Activated naive CD4-positive, alpha-beta T cell treated with Interleukin-2 at 50 U/mL for 16 hours (primary cell): ENCODE data around the gene PRR20E.
"Not testable (repeated sequence)": the region's sequence is repeated elsewhere in the genome, so short reads cannot be mapped to it uniquely, and the experiment has no call there.

Source experiments
- DNase-seq: peaks from one replicate; pipeline ENCODE4 v3.0.0-alpha.2; 2020

PRR20E gene

DNA sequence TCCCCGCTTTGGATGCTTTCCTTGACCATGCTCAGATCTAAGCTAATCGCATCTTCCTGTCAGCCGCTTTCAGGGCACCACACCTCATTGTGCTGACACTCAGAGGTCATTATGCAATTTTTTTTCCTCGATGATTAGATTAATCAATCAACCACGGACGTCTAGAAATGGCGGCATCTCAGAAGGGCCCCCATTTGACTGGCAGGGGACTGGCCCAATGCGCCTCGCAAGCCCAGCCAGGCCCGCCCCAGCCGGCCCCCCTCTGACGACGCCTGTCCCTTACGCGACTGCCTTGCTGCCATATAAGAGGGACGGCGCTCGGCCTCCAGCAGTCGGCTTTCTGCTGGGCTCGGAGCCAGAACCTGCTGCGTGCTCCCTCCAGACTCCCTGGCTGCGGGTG lies at the start of gene PRR20E:
Gene PRR20E (plus strand): TSS at position 301 of the 400 bp plus-strand sequence. CDS start 387 bp downstream, outside the sequence.
- not testable (repeated sequence) for DNase-seq

DNA sequence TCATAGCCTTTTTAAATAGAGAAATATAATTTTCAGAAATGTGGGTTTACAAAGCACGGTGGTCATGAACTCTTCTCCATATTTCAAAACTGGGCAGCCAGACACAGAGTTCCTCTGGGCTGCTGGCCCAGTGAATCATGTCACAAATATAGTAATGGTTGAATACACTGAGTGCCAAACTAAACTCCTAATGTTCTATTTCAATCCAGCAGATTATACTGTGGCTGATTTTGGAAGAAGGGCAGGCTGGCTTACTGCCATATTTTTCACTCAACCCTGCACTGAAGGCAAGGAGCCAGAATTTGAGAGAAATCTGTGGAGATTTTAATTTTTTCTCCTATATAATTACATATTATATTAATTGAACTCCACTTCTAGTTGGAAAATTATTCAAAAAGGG lies 43.3 kb upstream of the PRR20E start:
- DNase-seq, result no peak

DNA sequence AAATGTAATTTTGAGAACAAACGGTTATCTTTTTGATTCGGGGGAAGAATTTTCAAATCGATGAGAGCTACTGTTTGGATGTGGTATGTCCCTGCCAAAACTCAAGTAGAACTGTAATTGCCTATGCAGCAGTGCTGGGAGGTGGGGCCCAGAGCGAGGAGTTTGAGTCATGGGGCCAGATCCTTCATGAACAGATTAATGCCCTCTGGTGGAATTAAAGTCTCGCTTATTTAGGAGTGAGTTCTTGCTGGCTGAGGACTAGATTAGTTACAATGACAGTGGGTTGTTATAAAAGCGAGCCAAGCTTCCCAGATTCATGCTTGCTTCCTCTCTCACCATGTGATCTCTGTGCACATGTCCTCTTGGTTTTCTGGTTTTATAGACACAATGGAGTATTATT lies 38.1 kb upstream of the PRR20E start:
- DNase-seq, result no peak

DNA sequence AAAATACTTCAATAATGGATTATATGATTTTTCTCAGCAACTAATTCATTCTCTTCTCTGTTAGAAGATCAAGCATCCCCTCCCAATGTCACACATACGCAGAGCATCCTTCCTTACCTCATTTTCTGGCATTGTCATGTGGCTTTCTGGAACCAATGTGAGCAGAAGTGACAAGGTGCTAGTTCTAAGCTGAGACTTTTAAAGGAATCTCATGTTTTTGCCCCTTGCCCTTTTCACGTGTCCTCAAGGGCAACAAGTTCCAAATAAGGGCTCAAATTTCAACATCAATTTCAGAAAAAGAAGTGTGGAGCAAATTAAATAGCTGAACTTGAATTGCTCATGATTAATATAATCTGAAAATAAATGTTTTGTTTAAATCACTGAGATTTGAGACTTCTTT lies 30.9 kb upstream of the PRR20E start:
- no peak for DNase-seq

DNA sequence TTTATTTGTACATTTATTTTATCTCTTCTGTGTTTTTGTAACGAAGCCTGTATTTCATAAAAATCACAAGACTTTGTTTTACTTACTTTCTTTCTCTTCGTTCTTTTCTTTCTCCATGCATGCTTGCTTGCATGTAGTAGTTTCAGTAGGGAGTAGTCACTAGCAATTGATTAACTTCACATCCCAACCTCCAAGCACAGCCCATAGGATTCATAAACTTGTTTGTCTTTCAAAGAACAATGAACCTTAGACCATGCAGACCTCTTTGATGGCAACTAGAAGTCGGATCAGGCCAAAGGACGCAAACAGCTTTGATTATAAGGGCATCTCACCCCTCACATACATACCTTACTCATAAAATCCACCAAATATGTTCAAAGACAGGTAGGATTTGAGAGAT lies 29.4 kb upstream of the PRR20E start:
- no peak for DNase-seq

DNA sequence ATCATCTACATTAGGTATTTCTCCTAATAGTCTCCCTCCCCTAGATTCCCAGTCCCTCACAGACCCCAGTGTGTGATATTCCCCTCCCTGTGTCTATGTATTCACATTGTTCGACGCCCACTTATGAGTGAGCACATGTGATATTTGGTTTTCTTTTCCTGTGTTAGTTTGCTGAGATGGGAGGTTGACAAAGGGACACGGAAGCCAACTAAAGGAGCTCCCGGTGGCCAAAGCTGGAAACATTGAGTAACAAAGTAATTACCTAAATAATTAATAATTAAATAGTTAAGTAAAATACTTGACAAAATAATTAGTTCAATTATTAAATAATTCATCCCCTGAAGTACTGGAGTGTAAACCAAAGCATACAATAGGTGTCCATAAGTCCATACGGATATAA lies 28.0 kb upstream of the PRR20E start:
- no peak for DNase-seq

DNA sequence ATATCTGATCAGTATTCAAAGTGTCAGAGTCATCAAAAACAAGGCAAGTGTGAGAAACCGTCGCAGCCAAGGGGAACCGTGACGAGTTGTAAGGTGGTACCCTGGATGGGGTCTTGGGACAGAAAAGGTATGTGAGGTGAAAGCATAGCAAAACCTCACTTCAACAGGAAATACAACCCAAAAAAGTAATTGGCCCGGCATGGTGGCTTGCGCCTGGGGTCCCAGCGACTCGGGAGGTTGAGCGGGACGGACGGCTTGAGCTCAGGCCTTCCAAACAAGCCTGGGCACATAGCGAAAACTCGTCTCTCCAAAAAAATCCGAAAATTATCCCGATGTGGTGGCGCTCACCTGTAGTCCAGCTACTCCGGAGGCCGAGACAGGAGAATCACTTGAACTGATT lies 27.2 kb upstream of the PRR20E start:
- DNase-seq, result not testable (repeated sequence)

DNA sequence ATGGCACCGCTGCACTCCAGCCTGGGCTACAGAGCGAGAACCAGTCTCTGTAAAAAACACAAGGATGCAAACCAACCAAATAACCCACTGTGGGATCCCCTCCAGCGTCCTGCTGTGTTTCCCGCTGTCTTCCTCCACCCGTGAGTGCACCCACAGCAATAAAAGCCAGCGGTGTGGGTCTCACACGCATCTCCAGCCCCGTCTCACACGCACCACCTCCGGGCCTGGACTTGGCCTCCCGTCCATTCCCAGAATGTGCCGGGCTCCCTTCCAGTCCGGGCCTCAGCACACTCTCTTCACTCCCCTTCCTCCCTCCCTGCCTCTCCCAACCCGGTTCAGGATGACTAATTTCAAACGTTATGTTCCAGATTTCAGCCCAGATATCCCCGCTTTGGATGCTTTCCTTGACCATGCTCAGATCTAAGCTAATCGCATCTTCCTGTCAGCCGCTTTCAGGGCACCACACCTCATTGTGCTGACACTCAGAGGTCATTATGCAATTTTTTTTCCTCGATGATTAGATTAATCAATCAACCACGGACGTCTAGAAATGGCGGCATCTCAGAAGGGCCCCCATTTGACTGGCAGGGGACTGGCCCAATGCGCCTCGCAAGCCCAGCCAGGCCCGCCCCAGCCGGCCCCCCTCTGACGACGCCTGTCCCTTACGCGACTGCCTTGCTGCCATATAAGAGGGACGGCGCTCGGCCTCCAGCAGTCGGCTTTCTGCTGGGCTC lies 26.6 kb upstream of the PRR20E start, which contains the start of gene PRR20A:
Gene PRR20A (plus strand): TSS at position 684 of the 734 bp plus-strand sequence. CDS start 387 bp downstream, outside the sequence.
- not testable (repeated sequence) for DNase-seq

DNA sequence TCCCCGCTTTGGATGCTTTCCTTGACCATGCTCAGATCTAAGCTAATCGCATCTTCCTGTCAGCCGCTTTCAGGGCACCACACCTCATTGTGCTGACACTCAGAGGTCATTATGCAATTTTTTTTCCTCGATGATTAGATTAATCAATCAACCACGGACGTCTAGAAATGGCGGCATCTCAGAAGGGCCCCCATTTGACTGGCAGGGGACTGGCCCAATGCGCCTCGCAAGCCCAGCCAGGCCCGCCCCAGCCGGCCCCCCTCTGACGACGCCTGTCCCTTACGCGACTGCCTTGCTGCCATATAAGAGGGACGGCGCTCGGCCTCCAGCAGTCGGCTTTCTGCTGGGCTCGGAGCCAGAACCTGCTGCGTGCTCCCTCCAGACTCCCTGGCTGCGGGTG lies 19.8 kb upstream of the PRR20E start, which contains the start of gene PRR20B:
Gene PRR20B (plus strand): TSS at position 301 of the 400 bp plus-strand sequence. CDS start 387 bp downstream, outside the sequence.
- DNase-seq, result not testable (repeated sequence)

DNA sequence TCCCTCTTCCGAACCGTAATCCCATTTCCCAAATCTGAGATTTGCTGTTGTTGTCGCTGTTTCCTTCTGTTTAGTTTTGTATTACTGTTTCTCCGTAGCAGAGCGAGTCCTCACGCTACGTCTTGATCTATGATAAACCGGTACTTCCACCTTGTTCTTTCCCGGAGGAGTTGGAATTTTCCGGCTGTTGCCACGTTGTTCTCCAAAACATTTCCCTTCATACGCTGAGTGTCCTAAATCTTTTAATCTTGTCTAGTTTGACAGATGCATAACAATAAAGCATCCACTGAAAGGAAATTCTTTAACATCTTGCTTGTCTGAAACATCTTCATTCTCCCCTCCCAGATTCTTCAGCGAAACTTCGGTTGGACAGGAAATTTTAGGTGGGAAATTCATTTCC lies 18.9 kb upstream of the PRR20E start:
- not testable (repeated sequence) for DNase-seq

DNA sequence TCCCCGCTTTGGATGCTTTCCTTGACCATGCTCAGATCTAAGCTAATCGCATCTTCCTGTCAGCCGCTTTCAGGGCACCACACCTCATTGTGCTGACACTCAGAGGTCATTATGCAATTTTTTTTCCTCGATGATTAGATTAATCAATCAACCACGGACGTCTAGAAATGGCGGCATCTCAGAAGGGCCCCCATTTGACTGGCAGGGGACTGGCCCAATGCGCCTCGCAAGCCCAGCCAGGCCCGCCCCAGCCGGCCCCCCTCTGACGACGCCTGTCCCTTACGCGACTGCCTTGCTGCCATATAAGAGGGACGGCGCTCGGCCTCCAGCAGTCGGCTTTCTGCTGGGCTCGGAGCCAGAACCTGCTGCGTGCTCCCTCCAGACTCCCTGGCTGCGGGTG lies 13.2 kb upstream of the PRR20E start, which contains the start of gene PRR20C:
Gene PRR20C (plus strand): TSS at position 301 of the 400 bp plus-strand sequence. CDS start 387 bp downstream, outside the sequence.
- DNase-seq, result not testable (repeated sequence)

DNA sequence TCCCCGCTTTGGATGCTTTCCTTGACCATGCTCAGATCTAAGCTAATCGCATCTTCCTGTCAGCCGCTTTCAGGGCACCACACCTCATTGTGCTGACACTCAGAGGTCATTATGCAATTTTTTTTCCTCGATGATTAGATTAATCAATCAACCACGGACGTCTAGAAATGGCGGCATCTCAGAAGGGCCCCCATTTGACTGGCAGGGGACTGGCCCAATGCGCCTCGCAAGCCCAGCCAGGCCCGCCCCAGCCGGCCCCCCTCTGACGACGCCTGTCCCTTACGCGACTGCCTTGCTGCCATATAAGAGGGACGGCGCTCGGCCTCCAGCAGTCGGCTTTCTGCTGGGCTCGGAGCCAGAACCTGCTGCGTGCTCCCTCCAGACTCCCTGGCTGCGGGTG lies 6.7 kb upstream of the PRR20E start, which contains the start of gene PRR20D:
Gene PRR20D (plus strand): TSS at position 301 of the 400 bp plus-strand sequence. CDS start 387 bp downstream, outside the sequence.
- not testable (repeated sequence) for DNase-seq

DNA sequence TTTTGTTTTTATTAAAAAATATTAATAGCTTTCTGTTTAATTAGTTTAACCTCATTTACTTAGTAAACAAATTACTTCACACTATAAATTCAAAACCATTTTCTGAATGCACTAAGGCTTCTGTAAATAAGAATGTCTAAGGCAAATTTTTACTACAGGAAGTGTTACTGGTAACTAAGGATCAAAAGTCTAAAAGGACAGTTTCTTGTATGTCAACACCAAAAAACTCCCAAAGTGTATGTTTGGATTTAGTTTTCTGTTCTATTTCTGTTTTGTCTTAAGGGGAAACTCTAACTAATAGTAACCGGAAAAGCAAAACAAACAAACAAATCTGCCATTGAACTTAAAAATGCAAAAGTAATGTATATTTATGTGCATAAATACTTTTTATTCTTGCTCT lies 24.7 kb downstream of the PRR20E start:
- DNase-seq, result no peak

DNA sequence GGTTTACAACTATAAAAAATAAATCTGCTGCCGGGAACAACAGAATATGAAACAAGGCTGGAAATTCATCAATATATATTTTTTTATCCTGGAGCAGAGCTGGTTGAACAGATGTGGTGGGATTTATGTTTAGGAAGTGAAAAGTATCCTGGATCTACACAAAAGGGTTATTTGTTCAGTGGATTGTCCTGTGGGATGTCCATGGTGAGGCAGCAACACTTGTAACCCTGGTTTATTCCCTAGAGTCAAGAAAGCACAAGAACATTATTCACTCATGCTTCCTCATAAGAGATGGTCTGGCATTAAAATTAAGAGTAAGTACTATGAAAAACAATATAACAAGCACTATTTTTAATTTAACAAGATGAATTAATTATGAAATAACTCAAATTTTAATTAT lies 46.0 kb downstream of the PRR20E start:
- no peak for DNase-seq
